Sigmoid colon (tissue), 4 donors: Measurements from ENCODE around the gene RERG.

Experiments
- CTCF ChIP-seq, 4 experiments: fragments of 450-650 bp in 3 of 4; fragments of 200-600 bp in 1 of 4; IDR thresholded peaks; one replicate each; pipeline ENCODE4 v1.5.1; 2016 to 2019; ENCODE audit warnings: antibody characterized with exemption in 4 of 4, mild to moderate bottlenecking in 3 of 4, moderate library complexity in 2 of 4
- EP300 ChIP-seq, 4 donors: sonication (generic); formaldehyde crosslinking; IDR thresholded peaks; one replicate each; pipeline ENCODE4 v1.6.1; 2017; ENCODE audit warnings: antibody characterized with exemption in 4 of 4
- POLR2A ChIP-seq, 2 donors: fragments of 450-650 bp; IDR thresholded peaks; one replicate each; pipeline ENCODE4 v1.6.1; 2016; ENCODE audit warnings: antibody characterized with exemption in 2 of 2, mild to moderate bottlenecking in 2 of 2, moderate library complexity in 2 of 2
- POLR2AphosphoS5 ChIP-seq, 4 donors: sonication (generic); formaldehyde crosslinking; IDR thresholded peaks; one replicate each; pipeline ENCODE4 v1.6.1; 2017; ENCODE audit warnings: antibody characterized with exemption in 4 of 4

- no peak for TF ChIP-seq CTCF (IDR thresholded peaks at IDR 0.05)
- no peak for TF ChIP-seq EP300 (IDR thresholded peaks at IDR 0.05)
- no peak for TF ChIP-seq POLR2A (IDR thresholded peaks at IDR 0.05)
- no peak for TF ChIP-seq POLR2AphosphoS5 (IDR thresholded peaks at IDR 0.05)
Measured at GRCh38 chr12:15115434-15115833, 105.8 kb downstream of the RERG start.
